GM12878 (cell line): Measurements from ENCODE around the gene BARX2. TPM values are rescaled to one million over a fixed set of nuclear protein-coding genes. Genes with fewer than 3 reads are reported as not detected.

Experiments used
- ATAC-seq: fragments of 200-7000 bp; cut with Tn5 transposase; 3 replicates; pipeline ENCODE4 v1.9.1; 2020; ENCODE audit warnings: mild to moderate bottlenecking, moderate library complexity
- BruUV-seq: library from RNA; stranded (reverse); fragments of 400-500 nt; replicated peaks from 2 replicates; lab custom pipeline; 2021; lab: Mats Ljungman, UMichigan
- CTCF ChIA-PET: fragments of 300-600 bp; sonication (Branson Sonifier 250); formaldehyde crosslinking; extraction: SDS; loops from one replicate; lab custom pipeline; 2021; ENCODE audit warnings: inconsistent platforms; lab: Yijun Ruan, JAX
- POLR2A ChIA-PET: fragments of 350-600 bp; formaldehyde crosslinking; extraction: SDS; loops from one replicate; lab custom pipeline; 2021; ENCODE audit warnings: inconsistent platforms; lab: Charles Lee
- RAD21 ChIA-PET: fragments of 300-600 bp; sonication (Branson Sonifier 250); formaldehyde crosslinking; loops from one replicate; lab custom pipeline; 2023; ENCODE audit warnings: antibody characterized with exemption; ENCODE audit not compliant: unreplicated experiment; lab: Charles Lee
- SMC1A ChIA-PET: fragments of 300-600 bp; sonication (Branson Sonifier 250); formaldehyde crosslinking; loops from one replicate; lab custom pipeline; 2023; ENCODE audit not compliant: unreplicated experiment, uncharacterized antibody; lab: Charles Lee
- DNase-seq: peaks from one replicate; pipeline ENCODE4 v3.0.0-alpha.2; 2011; ENCODE audit warnings: low read depth, low spot score
- FAIRE-seq: peaks from 3 replicates; lab custom pipeline; 2011; peaks lifted over from hg19 to GRCh38; lab: Jason Lieb, UNC
- H2AFZ ChIP-seq: 2 replicates; pipeline ENCODE4 v1.6.0; 2011; ENCODE audit warnings: low read depth, low read length, control low read depth; ENCODE audit not compliant: control insufficient read depth
- H3K27ac ChIP-seq: 2 replicates; pipeline ENCODE4 v1.5.1; 2011; ENCODE audit warnings: control low read depth; ENCODE audit not compliant: control insufficient read depth, insufficient read depth
- H3K27me3 ChIP-seq, 2 experiments: replicated peaks in 1 of 2; 2 replicates each; pipeline versions ENCODE4 v1.6.0 to v1.6.1; 2011; ENCODE audit warnings: low read length in 1 of 2; ENCODE audit not compliant: control insufficient read depth in 2 of 2, insufficient read depth in 2 of 2
- H3K36me3 ChIP-seq, 2 experiments: 2 replicates each; pipeline ENCODE4 v1.5.1; 2011; ENCODE audit warnings: low read length in 1 of 2; ENCODE audit not compliant: control insufficient read depth in 2 of 2, insufficient read depth in 2 of 2
- H3K4me1 ChIP-seq: 2 replicates; pipeline ENCODE4 v1.6.1; 2011; ENCODE audit warnings: mild to moderate bottlenecking, low read length, moderate library complexity, mixed read lengths; ENCODE audit not compliant: control insufficient read depth, insufficient read depth
- H3K4me2 ChIP-seq: 2 replicates; pipeline ENCODE4 v1.6.0; 2011; ENCODE audit warnings: control low read depth; ENCODE audit not compliant: control insufficient read depth, insufficient read depth
- H3K4me3 ChIP-seq: fragments of 200-600 bp; sonication (generic); 2 replicates; pipeline ENCODE4 v1.5.1; 2016
- H3K79me2 ChIP-seq: 2 replicates; pipeline ENCODE4 v1.6.0; 2011; ENCODE audit warnings: low read length; ENCODE audit not compliant: control insufficient read depth, insufficient read depth
- H3K9ac ChIP-seq: 2 replicates; pipeline ENCODE4 v1.8.0; 2011; ENCODE audit warnings: low read length, control low read depth, mixed read lengths; ENCODE audit not compliant: control insufficient read depth, insufficient read depth
- H3K9me3 ChIP-seq: replicated peaks from 3 replicates; pipeline ENCODE4 v1.5.1; 2011; ENCODE audit warnings: mild to moderate bottlenecking, low read length; ENCODE audit not compliant: control insufficient read depth, insufficient read depth
- H4K20me1 ChIP-seq: 2 replicates; pipeline ENCODE4 v1.6.0; 2011; ENCODE audit not compliant: control insufficient read depth, insufficient read depth
- IKZF1 ChIP-seq: fragments of 450-650 bp; conservative IDR thresholded peaks from 2 replicates; pipeline ENCODE4 v1.6.1; 2017; ENCODE audit warnings: antibody characterized with exemption, mild to moderate bottlenecking
- IRF5 ChIP-seq: fragments of 450-650 bp; IDR thresholded peaks from 2 replicates; pipeline ENCODE4 v1.6.1; 2017; ENCODE audit warnings: borderline replicate concordance
- MAX ChIP-seq: IDR thresholded peaks from 2 replicates; pipeline ENCODE4 v1.6.1; 2012; ENCODE audit warnings: low read depth, low read length, improper control_type of control experiment
- NR2C1 ChIP-seq: fragments of 450-650 bp; IDR thresholded peaks from 2 replicates; pipeline ENCODE4 v1.6.1; 2017; ENCODE audit warnings: antibody characterized with exemption, mild to moderate bottlenecking, moderate library complexity
- PAX8 ChIP-seq: fragments of 450-650 bp; IDR thresholded peaks from 2 replicates; pipeline ENCODE4 v1.6.1; 2017; ENCODE audit warnings: mild to moderate bottlenecking, moderate library complexity
- SREBF1 ChIP-seq: IDR thresholded peaks from 2 replicates; pipeline ENCODE4 v1.6.1; 2012; ENCODE audit warnings: mild to moderate bottlenecking, low read length
- WGBS: methylation state at CpG from one replicate; pipeline ENCODE4 v1.1.6; 2016; ENCODE audit warnings: low lambda C conversion rate; ENCODE audit not compliant: insufficient replicate concordance, insufficient coverage; ENCODE audit errors: missing lambda C conversion rate; 5-methylcytosine and 5-hydroxymethylcytosine counted together
- in situ Hi-C: fragments of 300-500 bp; cut with MboI; formaldehyde crosslinking; loops from 9 replicates; pipeline ENCODE4 v1.14.3; 2018; ENCODE audit warnings: mixed read lengths
- intact Hi-C: fragments of 100-400 bp; cut with micrococcal nuclease; formaldehyde crosslinking; loops from one replicate; pipeline ENCODE4 v1.14.2; 2022; ENCODE audit not compliant: unreplicated experiment
- polyA plus RNA-seq, 11 experiments: library from polyadenylated mRNA; depleted of rRNA in 4 of 11; unstranded in 6 of 11; stranded (reverse) in 5 of 11; fragments of >200 nt; fragmentation: Nextera tagmentation in 4 of 11; fragmentation: Illumina TruSeq in 1 of 11; extraction: Ambion mirVana in 4 of 11; extraction: Trizol in 1 of 11; gene quantifications; 1 replicate in 1 of 11; 2 replicates in 10 of 11; pipeline versions ENCODE4 v1.2.1 to v1.2.3, GENCODE V29; 2011 to 2016; ENCODE audit warnings: inconsistent platforms in 2 of 11, missing spikeins in 2 of 11, low read depth in 1 of 11
- total RNA-seq, 4 experiments: library from RNA; depleted of rRNA in 3 of 4; stranded (reverse); fragments of >200 nt in 3 of 4; fragmentation: Illumina TruSeq in 1 of 4; extraction: Trizol in 1 of 4; gene quantifications; 2 replicates each; pipeline versions ENCODE4 v1.2.1 to v1.2.3, GENCODE V29; 2013 to 2021

The BARX2 gene
- total and polyA plus RNA-seq, 10 of the 15 experiments (the other 5 are each of a cell fraction or from before 2014, with no cell fraction given): 0.07 to 0.84 TPM; not detected in 8

- no peaks in the 10 kb centered on the region for H4K20me1 ChIP-seq
- no peaks in the 10 kb centered on the region for H3K4me1 ChIP-seq
- DNase-seq (no peak), ATAC-seq (no peak; the same call in 1 of the 3 replicates)
- ChIA-PET RAD21 (no interaction called here), POLR2A (no interaction called here)
- H3K9me3 ChIP-seq: no peaks in the 10 kb centered on the region
- WGBS: 3% methylated on average over 3 of the region's 3 CpGs
- H3K36me3 ChIP-seq: no peaks in the 10 kb centered on the region
- H3K27me3 ChIP-seq: peaks cover 2% of the 10 kb centered on the region in 2 experiments; a peak in 2 of 4 replicates
- H3K27ac ChIP-seq: no peak overlapping the region
- no peak overlapping the region for H3K4me2 ChIP-seq
- no peak for TF ChIP-seq SREBF1
- TF ChIP-seq PAX8: no peak
- TF ChIP-seq IRF5: no peak
- TF ChIP-seq NR2C1: no peak
- TF ChIP-seq MAX: no peak
- TF ChIP-seq IKZF1: no peak
- TF ChIP-seq, all 136 proteins: peak for 0
- FAIRE-seq: no peak
- Histone ChIP-seq H3K79me2 (no peaks in the 10 kb centered on the region), H3K4me3 (no peak overlapping the region), H2AFZ (no peak overlapping the region), H3K9ac (no peak overlapping the region)
- SMC1A ChIA-PET: interaction anchor here (1.4 kb wide), 1 partner anchor 10 kb away, joined by 3 read pairs; no protein-coding TSS in a partner anchor
- in situ Hi-C loops (no loop called here), intact Hi-C loops (no loop called here)
- CTCF ChIA-PET: interaction anchor here (0.8 to 2.7 kb wide), 2 partner anchors 13 to 15 kb away, joined by 3 to 8 read pairs; no protein-coding TSS in a partner anchor
- BruUV-seq: no TSS peak
Measured at GRCh38 chr11:129410395-129410960, 34.8 kb downstream of the BARX2 start.
